Activated CD4-positive, alpha-beta T cell treated with anti-CD3 and anti-CD28 coated beads, Interleukin-2, amount 10 ng/mL, durations not matched to agents 24 days and 14 days (primary cell): ENCODE measurements around the gene BTBD9. TPM values are rescaled to one million over a fixed set of nuclear protein-coding genes. Genes with fewer than 3 reads are reported as not detected.
A peak's percentile ranks its signal among the peaks of the same experiment; 100 is the strongest.

Experiments used
- DNase-seq: peaks from one replicate; pipeline ENCODE4 v3.0.0; 2022
- H3K27ac Mint-ChIP-seq: one replicate; pipeline ENCODE4 v1.8.0; 2022; ENCODE audit warnings: mild to moderate bottlenecking, mixed read lengths
- H3K27me3 Mint-ChIP-seq: one replicate; pipeline ENCODE4 v1.8.0; 2022; ENCODE audit warnings: mixed read lengths
- H3K36me3 Mint-ChIP-seq: one replicate; pipeline ENCODE4 v1.8.0; 2022; ENCODE audit warnings: low read depth, mild to moderate bottlenecking, mixed read lengths
- H3K4me1 Mint-ChIP-seq: one replicate; pipeline ENCODE4 v1.8.0; 2021; ENCODE audit warnings: mixed read lengths
- H3K4me3 Mint-ChIP-seq: one replicate; pipeline ENCODE4 v1.8.0; 2022; ENCODE audit warnings: mild to moderate bottlenecking, moderate library complexity, mixed read lengths
- H3K9me3 Mint-ChIP-seq: one replicate; pipeline ENCODE4 v1.8.0; 2021; ENCODE audit warnings: mixed read lengths
- intact Hi-C: fragments of 100-400 bp; cut with micrococcal nuclease; formaldehyde crosslinking; loops from one replicate; pipeline ENCODE4 v1.15.1; 2023
- total RNA-seq: library from RNA; stranded (reverse); gene quantifications from 2 replicates; pipeline ENCODE4 v1.2.3, GENCODE V29; 2022

Gene BTBD9
- total RNA-seq, 1 donor from 2014 or later, result 12.4 TPM

DNA sequence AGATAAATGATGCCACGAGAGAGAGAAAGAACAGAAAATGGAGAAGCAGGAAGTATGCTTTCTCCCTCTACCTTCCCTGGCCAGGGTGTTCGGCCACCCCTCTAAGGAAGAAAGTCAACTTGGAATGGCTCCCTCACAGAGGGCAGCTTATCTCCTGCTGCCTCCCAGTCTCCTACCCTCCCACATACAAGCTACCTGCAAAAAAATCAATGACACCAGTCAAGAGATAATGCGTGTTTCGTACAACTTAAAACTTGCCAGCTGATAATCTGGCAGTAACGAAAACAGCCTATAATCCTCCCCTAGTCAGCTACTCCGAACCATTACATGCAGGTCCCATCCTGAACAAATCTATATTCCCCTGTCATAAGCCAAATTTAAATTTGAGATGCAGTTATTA lies 61.7 kb downstream of the BTBD9 start:
- intact Hi-C loops, result loop anchor here (10.0 kb wide), 1 partner anchor 523 kb away; no protein-coding TSS in a partner anchor
- Mint-ChIP-seq H3K27ac (peak overlapping the region; percentile 4), H3K4me3 (no peak overlapping the region), H3K36me3 (peaks cover 5% of the 10 kb centered on the region), H3K4me1 (peaks cover 13% of the 10 kb centered on the region), H3K27me3 (no peaks in the 10 kb centered on the region), H3K9me3 (no peaks in the 10 kb centered on the region)
- DNase-seq, result no peak

DNA sequence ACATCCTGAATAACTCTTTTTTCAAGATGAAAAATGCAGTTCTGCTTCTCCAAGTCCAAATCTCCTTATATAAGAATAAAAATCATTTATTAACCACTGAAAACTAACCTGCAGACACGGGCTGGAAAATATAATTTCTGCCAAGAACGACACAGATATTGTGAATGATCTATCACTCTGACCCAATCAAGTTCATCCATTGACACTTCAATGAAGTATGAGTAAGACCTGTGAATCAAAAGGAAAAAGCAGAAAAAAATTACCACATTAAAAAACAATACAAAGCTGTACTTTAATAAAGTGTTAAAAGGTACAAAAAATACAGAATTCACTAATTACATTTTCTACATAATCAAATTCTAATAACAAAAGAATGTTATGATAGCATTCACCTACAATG lies 62.2 kb downstream of the BTBD9 start:
- Mint-ChIP-seq H3K9me3 (no peaks in the 10 kb centered on the region), H3K36me3 (peaks cover 5% of the 10 kb centered on the region), H3K27ac (no peak overlapping the region), H3K4me1 (peaks cover 14% of the 10 kb centered on the region), H3K4me3 (no peak overlapping the region), H3K27me3 (no peaks in the 10 kb centered on the region)
- no peak for DNase-seq
- intact Hi-C loops, result loop anchor here (10.0 kb wide), 1 partner anchor 523 kb away; no protein-coding TSS in a partner anchor

DNA sequence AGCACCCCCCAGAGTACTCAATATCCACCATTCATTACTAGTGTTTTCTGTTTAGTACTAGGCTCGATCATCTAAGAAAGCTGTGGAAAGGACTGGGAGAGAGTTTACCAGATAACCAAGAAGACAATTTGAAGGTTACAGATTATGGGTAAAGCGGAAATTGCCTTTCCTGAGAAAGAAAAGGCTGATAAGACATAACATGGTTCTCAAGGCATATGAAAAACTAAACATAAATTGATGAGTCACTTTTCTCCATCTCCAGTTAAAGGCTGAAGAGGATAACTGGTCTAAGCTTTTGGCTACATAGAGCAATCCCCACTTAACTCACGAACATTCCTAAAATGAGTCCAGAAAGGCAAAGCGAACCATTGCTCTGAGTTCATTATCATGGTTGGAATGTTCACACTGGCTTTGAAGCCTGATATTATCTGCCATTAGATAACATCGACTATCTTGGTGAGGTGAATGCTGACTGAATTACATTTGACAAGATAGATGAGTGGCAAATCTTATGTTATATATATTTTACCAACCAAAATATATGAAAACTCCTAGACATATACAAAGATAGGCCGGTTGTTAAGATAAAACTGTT lies 65.8 kb downstream of the BTBD9 start:
- peaks cover 26% of the 10 kb centered on the region for H3K4me1 Mint-ChIP-seq
- no peak for DNase-seq
- H3K9me3 Mint-ChIP-seq, result no peaks in the 10 kb centered on the region
- intact Hi-C loops, result loop anchor here (5.0 to 10.0 kb wide), 2 partner anchors 143 to 519 kb away; partner anchors contain the start of gene DNAH8
- H3K4me3 Mint-ChIP-seq, result no peak overlapping the region
- no peaks in the 10 kb centered on the region for H3K27me3 Mint-ChIP-seq
- H3K27ac Mint-ChIP-seq, result no peak overlapping the region
- peaks cover 4% of the 10 kb centered on the region for H3K36me3 Mint-ChIP-seq

DNA sequence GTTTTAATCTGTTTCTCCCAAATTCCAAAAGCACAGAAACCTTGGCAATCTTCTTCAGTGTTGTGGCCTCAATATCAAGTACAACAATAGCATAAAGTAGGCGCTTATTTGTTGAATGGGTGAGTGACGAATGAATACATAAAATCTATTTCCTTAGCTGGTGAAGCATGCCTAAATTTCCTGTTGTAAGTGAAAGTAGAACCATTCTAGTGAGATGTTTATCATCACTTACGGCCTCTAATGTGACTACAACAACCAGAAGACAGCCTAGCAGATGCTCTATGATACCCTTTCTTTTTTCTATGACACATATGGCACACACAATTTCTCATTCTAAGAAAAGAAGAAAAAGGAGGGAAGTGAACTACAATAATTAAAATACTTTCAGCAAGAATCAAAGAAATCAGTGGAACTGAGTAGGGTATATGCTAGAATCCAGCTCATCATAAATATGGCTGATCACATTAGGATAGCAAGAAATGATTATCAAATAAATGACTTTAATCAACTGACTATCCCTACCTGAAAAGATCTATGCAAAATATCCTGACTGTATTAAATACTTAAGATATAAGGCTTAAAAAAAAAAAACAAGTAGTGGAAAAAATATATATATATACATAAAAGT lies 67.4 kb downstream of the BTBD9 start:
- peaks cover 21% of the 10 kb centered on the region for H3K4me1 Mint-ChIP-seq
- no peaks in the 10 kb centered on the region for H3K27me3 Mint-ChIP-seq
- H3K27ac Mint-ChIP-seq, result peak overlapping the region; percentile 90
- H3K9me3 Mint-ChIP-seq, result no peaks in the 10 kb centered on the region
- intact Hi-C loops, result loop anchor here (1.0 to 10.0 kb wide), 3 partner anchors 67 to 517 kb away; partner anchors contain the start of genes BTBD9 and DNAH8
- DNase-seq, result peak; percentile 71
- H3K36me3 Mint-ChIP-seq, result peaks cover 2% of the 10 kb centered on the region
- peak overlapping the region; percentile 71 for H3K4me3 Mint-ChIP-seq

DNA sequence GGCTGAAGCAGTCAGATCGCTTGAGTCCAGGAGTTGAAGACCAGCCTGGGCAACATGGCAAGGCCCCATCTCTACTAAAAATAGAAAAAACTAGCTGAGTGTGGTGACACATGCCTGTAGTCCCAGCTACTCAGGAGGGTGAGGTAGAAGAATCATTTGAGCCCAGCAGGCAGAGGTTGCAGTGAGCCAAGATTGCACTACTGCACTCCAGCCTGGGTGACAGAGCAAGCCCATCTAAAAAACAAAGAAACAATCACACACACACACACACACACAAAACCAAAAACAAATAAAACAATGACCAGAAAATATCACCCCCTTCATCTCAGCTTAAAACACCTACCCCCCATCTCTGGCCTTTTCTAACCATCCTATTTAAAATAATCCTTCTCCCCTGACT lies 68.0 kb downstream of the BTBD9 start:
- peak; percentile 57 for DNase-seq
- peaks cover 21% of the 10 kb centered on the region for H3K4me1 Mint-ChIP-seq
- H3K4me3 Mint-ChIP-seq, result peak overlapping the region; percentile 71
- peaks cover 2% of the 10 kb centered on the region for H3K36me3 Mint-ChIP-seq
- H3K9me3 Mint-ChIP-seq, result no peaks in the 10 kb centered on the region
- intact Hi-C loops, result loop anchor here (1.0 to 10.0 kb wide), 3 partner anchors 68 to 517 kb away; partner anchors contain the start of genes BTBD9 and DNAH8
- peak overlapping the region; percentile 90 for H3K27ac Mint-ChIP-seq
- H3K27me3 Mint-ChIP-seq, result no peaks in the 10 kb centered on the region

DNA sequence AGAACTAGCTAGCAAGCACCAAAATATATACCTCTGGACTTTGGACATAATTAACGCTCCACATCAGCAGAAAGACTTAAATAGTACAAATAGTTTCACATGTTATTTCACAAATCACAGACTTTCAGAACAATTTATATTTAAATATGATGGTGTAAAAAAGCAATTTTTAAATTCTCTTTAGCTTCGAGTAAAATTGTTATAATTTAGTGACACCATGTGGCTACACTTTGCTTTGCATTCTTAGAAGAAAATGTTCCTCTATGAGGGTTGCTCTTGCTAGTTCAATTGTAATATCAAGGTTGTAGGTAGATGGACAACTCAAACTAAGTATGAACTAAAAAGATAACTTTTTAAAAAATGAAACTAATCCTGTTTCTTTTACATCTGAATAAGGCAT lies 69.0 kb downstream of the BTBD9 start:
- Mint-ChIP-seq H3K9me3 (no peaks in the 10 kb centered on the region), H3K36me3 (peaks cover 2% of the 10 kb centered on the region), H3K4me3 (no peak overlapping the region), H3K27ac (no peak overlapping the region), H3K4me1 (peaks cover 24% of the 10 kb centered on the region), H3K27me3 (no peaks in the 10 kb centered on the region)
- intact Hi-C loops, result loop anchor here (5.0 to 10.0 kb wide), 2 partner anchors 147 to 516 kb away; partner anchors contain the start of gene DNAH8
- DNase-seq, result no peak

DNA sequence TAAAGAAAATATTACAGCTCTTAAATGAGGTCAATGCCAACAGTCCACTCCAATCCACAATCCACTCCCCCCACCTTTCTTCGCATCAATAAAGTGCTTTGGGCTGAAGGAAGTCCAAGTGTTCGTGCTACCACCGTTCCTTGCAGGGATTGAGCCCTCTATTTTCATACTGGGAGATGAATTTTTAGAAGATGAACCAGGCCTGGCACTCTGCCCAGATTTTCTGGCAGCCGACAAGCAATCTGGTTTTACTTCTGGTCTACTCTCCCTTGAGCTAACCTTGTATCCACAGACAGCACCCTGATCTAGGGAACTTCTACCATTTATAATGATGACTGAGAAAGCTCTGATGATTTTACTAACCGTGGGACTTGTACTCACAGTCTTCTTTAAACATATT lies 72.3 kb downstream of the BTBD9 start:
- H3K9me3 Mint-ChIP-seq, result no peaks in the 10 kb centered on the region
- peaks cover 2% of the 10 kb centered on the region for H3K36me3 Mint-ChIP-seq
- H3K27me3 Mint-ChIP-seq, result no peaks in the 10 kb centered on the region
- H3K4me1 Mint-ChIP-seq, result peaks cover 17% of the 10 kb centered on the region
- intact Hi-C loops, result no loop called here
- DNase-seq, result no peak
- H3K4me3 Mint-ChIP-seq, result no peak overlapping the region
- H3K27ac Mint-ChIP-seq, result no peak overlapping the region

DNA sequence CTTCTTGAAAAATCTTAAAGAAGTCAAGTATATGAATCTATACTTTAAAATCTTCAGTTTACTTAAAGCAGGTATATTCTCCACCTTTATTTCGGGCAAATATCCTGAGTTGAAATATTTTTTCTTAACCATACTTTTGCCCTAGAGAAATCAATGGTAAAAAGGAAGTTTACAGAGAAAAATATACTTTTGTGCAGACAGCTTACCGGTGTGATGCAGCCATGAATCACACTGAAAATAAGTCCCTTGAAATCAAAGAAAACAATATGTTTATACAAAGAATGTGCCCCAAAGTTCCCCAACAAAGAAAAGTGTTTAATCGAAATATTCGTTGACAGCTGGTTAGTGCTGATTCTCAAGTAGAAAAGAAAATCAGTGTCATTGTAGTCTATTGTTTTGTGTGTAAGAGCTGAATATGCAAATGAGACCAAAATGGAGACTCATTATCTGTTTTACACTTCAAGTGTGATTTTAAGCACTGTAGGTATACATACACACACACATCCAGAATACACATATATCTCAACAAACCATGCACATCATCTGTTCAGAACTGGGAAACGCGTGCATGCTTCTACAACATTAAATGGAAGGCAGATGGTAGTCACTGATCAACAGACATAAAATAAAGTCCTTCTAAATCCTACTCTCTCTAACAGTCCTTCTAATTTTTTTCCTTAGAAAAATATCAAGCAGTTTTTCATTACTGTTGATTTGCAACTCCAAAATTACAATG lies 73.3 kb downstream of the BTBD9 start:
- Mint-ChIP-seq H3K27ac (no peak overlapping the region), H3K4me1 (peaks cover 8% of the 10 kb centered on the region), H3K9me3 (no peaks in the 10 kb centered on the region), H3K4me3 (no peak overlapping the region), H3K27me3 (no peaks in the 10 kb centered on the region), H3K36me3 (no peaks in the 10 kb centered on the region)
- DNase-seq, result no peak
- intact Hi-C loops, result no loop called here

DNA sequence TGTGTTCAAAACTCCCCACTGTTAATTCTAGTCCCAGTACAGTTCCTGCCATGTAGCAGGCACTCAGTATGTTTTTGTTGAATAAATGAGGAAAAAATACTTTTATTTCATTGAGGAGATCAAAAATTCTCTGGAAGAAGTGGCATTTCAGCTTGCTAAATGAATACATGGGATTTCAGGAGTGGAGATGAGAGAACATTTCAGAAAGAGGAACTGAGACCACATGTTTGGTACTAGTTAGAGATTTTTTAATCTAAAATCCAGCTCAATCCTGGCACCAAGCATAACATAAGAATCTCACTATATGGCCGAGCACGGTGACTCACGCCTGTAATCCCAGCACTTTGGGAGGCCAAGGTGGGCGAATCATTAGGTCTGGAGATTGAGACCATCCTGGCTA lies 75.4 kb downstream of the BTBD9 start:
- no peak overlapping the region for H3K4me3 Mint-ChIP-seq
- H3K27me3 Mint-ChIP-seq, result no peaks in the 10 kb centered on the region
- H3K36me3 Mint-ChIP-seq, result no peaks in the 10 kb centered on the region
- no peak for DNase-seq
- no peaks in the 10 kb centered on the region for H3K9me3 Mint-ChIP-seq
- intact Hi-C loops, result no loop called here
- no peak overlapping the region for H3K27ac Mint-ChIP-seq
- peaks cover 3% of the 10 kb centered on the region for H3K4me1 Mint-ChIP-seq

DNA sequence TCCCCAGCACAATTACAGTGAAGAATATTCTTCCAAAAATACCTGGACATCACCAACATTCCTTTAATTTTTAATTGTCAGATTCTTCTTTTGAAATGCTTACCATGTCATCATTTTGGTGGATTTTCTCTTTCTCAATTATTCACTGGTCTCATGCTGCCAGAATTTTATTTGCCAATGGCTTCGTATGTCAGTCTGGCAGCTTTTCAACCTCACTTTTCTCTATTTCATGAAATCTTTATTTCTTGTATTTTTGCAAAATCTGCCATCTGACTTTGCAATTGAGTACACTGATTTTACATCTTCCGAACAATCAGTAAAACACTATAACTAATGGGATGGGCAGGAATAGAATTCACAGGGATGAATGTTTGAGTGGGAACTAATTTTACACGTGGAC lies 84.1 kb downstream of the BTBD9 start:
- no peak for DNase-seq
- H3K9me3 Mint-ChIP-seq, result no peaks in the 10 kb centered on the region
- intact Hi-C loops, result no loop called here
- H3K27me3 Mint-ChIP-seq, result no peaks in the 10 kb centered on the region
- no peaks in the 10 kb centered on the region for H3K36me3 Mint-ChIP-seq
- no peak overlapping the region for H3K27ac Mint-ChIP-seq
- peaks cover 8% of the 10 kb centered on the region for H3K4me1 Mint-ChIP-seq
- no peak overlapping the region for H3K4me3 Mint-ChIP-seq

DNA sequence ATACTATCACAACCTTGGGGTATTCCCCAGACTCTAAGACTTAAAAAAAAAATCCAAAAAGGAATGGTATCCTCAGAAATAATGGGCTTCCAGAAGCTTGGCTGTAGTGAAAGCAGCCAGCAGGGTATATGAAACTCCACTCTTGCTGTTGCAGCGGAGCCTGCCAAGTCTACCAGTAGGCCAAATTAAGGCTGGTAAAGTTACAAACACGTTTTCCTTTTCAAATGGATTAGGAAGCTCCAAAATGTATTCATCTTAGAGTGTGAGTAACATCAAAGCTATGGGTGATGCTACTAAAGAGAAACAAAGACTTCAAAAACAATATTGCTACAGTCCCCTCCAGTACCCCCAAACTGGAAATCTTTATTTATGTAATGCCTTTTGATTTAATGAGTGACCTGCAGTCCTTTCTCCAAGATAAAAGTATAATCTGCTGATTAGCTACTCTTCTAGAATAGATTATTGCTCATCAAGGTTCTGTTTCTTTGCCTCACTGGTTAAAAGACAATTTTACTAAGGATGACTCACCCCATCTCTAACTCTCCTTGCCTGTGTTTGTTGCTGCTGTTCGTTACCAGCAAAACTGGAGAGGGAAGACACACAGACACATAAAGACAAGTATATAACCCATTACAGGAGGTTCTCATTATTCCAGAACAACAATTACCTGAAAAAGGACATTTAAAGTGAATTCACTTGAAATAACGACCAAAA lies 84.9 kb downstream of the BTBD9 start:
- Mint-ChIP-seq H3K27me3 (no peaks in the 10 kb centered on the region), H3K36me3 (no peaks in the 10 kb centered on the region), H3K4me3 (no peak overlapping the region), H3K4me1 (peaks cover 8% of the 10 kb centered on the region), H3K9me3 (no peaks in the 10 kb centered on the region), H3K27ac (no peak overlapping the region)
- DNase-seq, result no peak
- intact Hi-C loops, result no loop called here

DNA sequence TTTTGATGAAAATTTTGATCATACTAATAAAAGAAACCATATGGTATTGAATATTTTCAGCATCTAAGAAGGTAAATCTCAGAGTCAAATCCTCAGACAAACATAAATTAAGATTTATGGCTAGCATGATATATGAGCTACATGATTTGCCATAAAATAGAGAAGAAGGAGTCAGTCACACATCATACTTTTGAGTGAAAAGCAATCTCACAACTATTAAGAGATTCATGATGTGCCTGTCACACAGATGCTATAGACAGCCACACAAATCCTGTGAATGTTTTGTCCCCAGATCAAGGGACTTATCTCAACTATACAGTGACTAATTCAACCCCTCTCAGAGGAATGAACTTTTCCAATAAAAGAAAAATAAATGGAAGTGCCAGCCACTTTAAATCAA lies 85.7 kb downstream of the BTBD9 start:
- Mint-ChIP-seq H3K36me3 (no peaks in the 10 kb centered on the region), H3K9me3 (no peaks in the 10 kb centered on the region), H3K4me3 (no peak overlapping the region), H3K4me1 (peaks cover 5% of the 10 kb centered on the region), H3K27me3 (no peaks in the 10 kb centered on the region), H3K27ac (no peak overlapping the region)
- DNase-seq, result no peak
- intact Hi-C loops, result no loop called here

DNA sequence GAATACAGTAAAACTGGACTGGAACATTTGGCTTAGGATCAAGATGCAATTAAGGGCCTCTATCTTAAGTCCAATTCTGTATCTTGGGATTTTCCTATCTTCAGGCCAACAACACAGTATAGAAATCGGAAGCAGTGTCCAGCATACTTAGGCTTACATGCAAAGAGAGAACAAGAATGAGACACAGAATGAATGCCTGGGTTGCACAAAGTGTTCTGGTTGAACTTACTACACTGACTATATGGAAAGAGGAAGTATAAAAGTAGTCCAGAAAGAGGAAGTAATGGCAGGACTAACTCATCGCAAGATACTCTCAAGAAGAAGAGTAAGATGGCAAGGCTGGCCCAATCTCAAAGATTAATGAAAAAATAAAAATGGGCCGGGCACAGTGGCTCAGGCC lies 87.6 kb downstream of the BTBD9 start:
- intact Hi-C loops, result no loop called here
- Mint-ChIP-seq H3K36me3 (no peaks in the 10 kb centered on the region), H3K4me3 (no peak overlapping the region), H3K27me3 (no peaks in the 10 kb centered on the region), H3K4me1 (peaks cover 3% of the 10 kb centered on the region), H3K9me3 (no peaks in the 10 kb centered on the region), H3K27ac (no peak overlapping the region)
- no peak for DNase-seq

DNA sequence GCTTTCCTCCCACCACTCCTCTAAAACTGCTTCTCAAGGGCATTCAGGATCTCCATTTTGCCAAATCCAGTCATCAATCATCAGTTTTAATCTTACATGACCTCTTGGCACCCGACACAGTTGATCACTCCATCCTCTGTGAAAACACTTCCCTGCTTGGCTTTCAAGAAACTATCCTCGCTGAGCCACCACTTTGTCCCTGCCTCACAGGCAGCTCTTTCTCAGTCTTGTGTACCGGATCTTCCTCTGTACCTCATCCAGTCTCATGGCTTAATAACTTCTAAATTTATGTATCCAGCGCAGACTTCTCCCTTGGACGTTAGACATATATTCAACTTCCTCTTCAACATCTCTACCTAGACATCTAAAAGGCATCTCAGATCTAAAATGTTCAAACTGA lies 89.9 kb downstream of the BTBD9 start:
- Mint-ChIP-seq H3K27me3 (no peaks in the 10 kb centered on the region), H3K9me3 (no peaks in the 10 kb centered on the region), H3K4me1 (no peaks in the 10 kb centered on the region), H3K27ac (no peak overlapping the region), H3K36me3 (no peaks in the 10 kb centered on the region), H3K4me3 (no peak overlapping the region)
- intact Hi-C loops, result no loop called here
- no peak for DNase-seq
